HepG2 (cell line): Measurements from ENCODE around the gene SNX15. TPM values are rescaled to one million over a fixed set of nuclear protein-coding genes. Genes with fewer than 3 reads are reported as not detected.

Source experiments
- ARNTL ChIP-seq: sonication (generic); formaldehyde crosslinking; IDR thresholded peaks from 2 replicates; pipeline ENCODE4 v1.4.0; 2020; ENCODE audit warnings: mild to moderate bottlenecking, missing genetic modification reagents
- BCL3 ChIP-seq: sonication (generic); formaldehyde crosslinking; IDR thresholded peaks from 2 replicates; pipeline ENCODE4 v1.5.1; 2020; ENCODE audit warnings: mild to moderate bottlenecking, missing genetic modification reagents, moderate library complexity
- MLX ChIP-seq: IDR thresholded peaks from 2 replicates; pipeline ENCODE4 v1.6.1; 2016
- MTF2 ChIP-seq: sonication (generic); formaldehyde crosslinking; IDR thresholded peaks from 2 replicates; pipeline ENCODE4 v1.5.0; 2020; ENCODE audit warnings: missing genetic modification reagents, borderline replicate concordance
- NFKB2 ChIP-seq: sonication (generic); formaldehyde crosslinking; IDR thresholded peaks from 2 replicates; pipeline ENCODE4 v1.4.0; 2020; ENCODE audit warnings: missing genetic modification reagents, borderline replicate concordance
- PRDM15 ChIP-seq: sonication (generic); formaldehyde crosslinking; IDR thresholded peaks from 2 replicates; pipeline ENCODE4 v1.4.0; 2020; ENCODE audit warnings: missing genetic modification reagents
- STAG1 ChIP-seq: sonication (generic); formaldehyde crosslinking; IDR thresholded peaks from 2 replicates; pipeline ENCODE4 v1.4.0; 2020; ENCODE audit warnings: missing genetic modification reagents
- STAT6 ChIP-seq: sonication (generic); formaldehyde crosslinking; IDR thresholded peaks from 2 replicates; pipeline ENCODE4 v1.4.0; 2020; ENCODE audit warnings: missing genetic modification reagents, mild to moderate bottlenecking, borderline replicate concordance
- TBL1XR1 ChIP-seq: fragments of 150-350 bp; IDR thresholded peaks from 2 replicates; pipeline ENCODE4 v1.6.1; 2014; ENCODE audit warnings: borderline replicate concordance, low read length; ENCODE audit not compliant: partially characterized antibody
- ZFP62 ChIP-seq: sonication (generic); formaldehyde crosslinking; IDR thresholded peaks from 2 replicates; pipeline ENCODE4 v1.4.0; 2020; ENCODE audit warnings: missing genetic modification reagents
- ZNF232 ChIP-seq: sonication (generic); formaldehyde crosslinking; IDR thresholded peaks from 2 replicates; pipeline ENCODE4 v1.4.0; 2020; ENCODE audit warnings: missing genetic modification reagents, borderline replicate concordance
- ZNF503 ChIP-seq: sonication (generic); formaldehyde crosslinking; IDR thresholded peaks from 2 replicates; pipeline ENCODE4 v1.4.0; 2020; ENCODE audit warnings: missing genetic modification reagents
- ZNF558 ChIP-seq: sonication (generic); formaldehyde crosslinking; IDR thresholded peaks from 2 replicates; pipeline ENCODE4 v1.9.0; 2022; ENCODE audit warnings: mild to moderate bottlenecking, missing genetic modification reagents, borderline replicate concordance
- ZNF670 ChIP-seq: sonication (generic); formaldehyde crosslinking; IDR thresholded peaks from 2 replicates; pipeline ENCODE4 v1.8.0; 2022; ENCODE audit warnings: mild to moderate bottlenecking, missing genetic modification reagents, borderline replicate concordance
- ZSCAN12 ChIP-seq: sonication (generic); formaldehyde crosslinking; IDR thresholded peaks from 2 replicates; pipeline ENCODE4 v1.9.0; 2021; ENCODE audit warnings: mild to moderate bottlenecking, missing genetic modification reagents
- ZUFSP ChIP-seq: sonication (generic); formaldehyde crosslinking; IDR thresholded peaks from 2 replicates; pipeline ENCODE4 v1.9.0; 2021; ENCODE audit warnings: missing genetic modification reagents, mild to moderate bottlenecking, borderline replicate concordance
- polyA plus RNA-seq, 8 experiments: library from polyadenylated mRNA; depleted of rRNA in 3 of 8; stranded (reverse) in 7 of 8; unstranded in 1 of 8; fragments of >200 nt; fragmentation: Illumina TruSeq in 4 of 8; extraction: Trizol in 4 of 8; gene quantifications; 2 replicates each; pipeline versions ENCODE4 v1.2.1 to v1.2.3, GENCODE V29; 2011 to 2016; ENCODE audit warnings: low read depth in 4 of 8, missing spikeins in 1 of 8, mixed read lengths in 1 of 8; ENCODE audit not compliant: insufficient read depth in 1 of 8
- total RNA-seq, 5 experiments: library from RNA; depleted of rRNA; stranded (reverse); fragments of >200 nt; fragmentation: Illumina TruSeq; extraction: Trizol; gene quantifications; 2 replicates each; pipeline ENCODE4 v1.2.3, GENCODE V29; 2016; ENCODE audit warnings: low read depth in 1 of 5

The SNX15 gene
- total and polyA plus RNA-seq, 2 of the 13 experiments (the other 11 are each of a cell fraction or from before 2014, with no cell fraction given) = 19.1 to 22.6 TPM

- TF ChIP-seq STAT6 (peak; percentile 68; the same call in 1 of the 2 replicates), ZNF558 (peak; percentile 82), ZNF232 (CRISPR knock-in tag) (no peak), ZNF670 (CRISPR knock-in tag) (peak; percentile 76; the same call in 1 of the 2 replicates), MLX (no peak), NFKB2 (CRISPR knock-in tag) (no peak; the same call in 1 of the 2 replicates), PRDM15 (CRISPR knock-in tag) (0 out of 2 replicates have a peak, but pooled peaks have one; percentile 5), ZNF503 (CRISPR knock-in tag) (no peak), ZUFSP (CRISPR knock-in tag) (no peak), TBL1XR1 (no peak), ARNTL (CRISPR knock-in tag) (peak; percentile 26; the same call in 1 of the 2 replicates), MTF2 (CRISPR knock-in tag) (no peak), BCL3 (CRISPR knock-in tag) (0 out of 2 replicates have a peak, but pooled peaks have one; percentile 68), ZFP62 (no peak), STAG1 (CRISPR knock-in tag) (no peak), ZSCAN12 (CRISPR knock-in tag) (no peak)
Measured at GRCh38 chr11:65083834-65084597, 56.8 kb downstream of the SNX15 start, which contains the start of the genes CDCA5 and ZFPL1 (continued).
